ENCODE results near the gene KANK4. TPM values are rescaled to one million over a fixed set of nuclear protein-coding genes. Genes with fewer than 3 reads are reported as not detected.

Gene KANK4
- total and polyA plus RNA-seq, 2 of the 4 experiments (the other 2 are of a cell fraction) = not detected

DNA sequence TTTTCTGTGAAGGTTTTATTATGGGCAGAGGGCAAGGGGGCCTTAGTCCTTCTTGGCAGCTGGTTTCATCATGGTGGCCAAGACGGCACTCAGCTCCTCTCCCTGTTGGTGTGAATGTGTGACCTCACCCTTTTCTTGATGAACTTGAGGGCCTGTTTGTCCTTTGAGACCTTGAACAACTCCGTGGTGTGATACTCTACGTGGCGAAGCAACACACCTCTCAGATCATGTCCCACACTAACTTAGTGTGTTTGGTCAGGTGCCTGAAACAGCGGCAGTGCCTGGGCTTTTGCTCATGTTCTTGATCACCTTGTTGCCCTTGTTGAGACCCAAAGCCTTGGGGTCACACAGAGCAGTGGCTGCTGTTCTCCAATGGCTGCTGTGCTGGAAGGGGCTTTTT lies 111.1 kb downstream of the KANK4 start:
- Histone ChIP-seq H3K9ac (ENCODE audit: low read depth, low read length) (no peak overlapping the region), H4K5ac (ENCODE audit: low read depth, low read length) (no peak overlapping the region), H2AFZ (replicated peaks; ENCODE audit: low read length, poor library complexity) (no peak overlapping the region), H2BK15ac (ENCODE audit: low read depth, low read length) (no peak overlapping the region), H3K36me3 (ENCODE audit: control insufficient read depth, insufficient read depth, low read length) (no peaks in the 10 kb centered on the region), H3K18ac (ENCODE audit: low read depth, low read length) (no peak overlapping the region), H2AK9ac (replicated peaks; ENCODE audit: low read depth, low read length, poor library complexity) (no peak overlapping the region), H3K23ac (ENCODE audit: low read depth, low read length) (no peak overlapping the region), H2BK120ac (ENCODE audit: low read depth, low read length) (no peak overlapping the region), H4K8ac (ENCODE audit: low read depth in 2 of 2, low read length in 2 of 2) (no peak overlapping the region), H3K4ac (ENCODE audit: low read depth, low read length) (no peak overlapping the region), H2BK20ac (ENCODE audit: low read depth, low read length) (no peak overlapping the region), H3K56ac (ENCODE audit: extremely low read depth, insufficient read depth, low read length) (no peak overlapping the region), H3K14ac (replicated peaks; ENCODE audit: low read depth, low read length) (no peak overlapping the region), H3K4me2 (ENCODE audit: low read depth, low read length) (no peak overlapping the region), H4K20me1 (ENCODE audit: insufficient read depth, low read length) (no peaks in the 10 kb centered on the region), H3K27ac (ENCODE audit: insufficient read depth, low read length) (no peak overlapping the region), H3K9me3 (ENCODE audit: control insufficient read depth, insufficient read depth, low read length) (peaks cover 10% of the 10 kb centered on the region; the same call in 1 of the 2 replicates), H4K91ac (ENCODE audit: insufficient read depth, low read depth, low read length) (no peak overlapping the region), H3K4me3 (ENCODE audit: insufficient read depth, low read depth, low read length) (no peak overlapping the region), H3K79me1 (ENCODE audit: low read depth in 1 of 2, low read length in 2 of 2) (no peaks in the 10 kb centered on the region), H3K4me1 (ENCODE audit: control insufficient read depth, insufficient read depth, low read length) (no peaks in the 10 kb centered on the region), H3K9me1 (ENCODE audit: insufficient read depth, low read length) (no peaks in the 10 kb centered on the region), H3K27me3 (ENCODE audit: control insufficient read depth, insufficient read depth, low read length) (no peaks in the 10 kb centered on the region), H2BK5ac (ENCODE audit: low read depth, low read length, poor library complexity, severe bottlenecking) (no peak overlapping the region), H2AK5ac (ENCODE audit: low read depth, low read length) (no peak overlapping the region)
- intact Hi-C loops (cut with micrococcal nuclease) (no loop called here), in situ Hi-C loops (cut with MboI; ENCODE audit: low sequenced_read_pairs) (no loop called here), dilution Hi-C loops (cut with HindIII; ENCODE audit: low sequenced_read_pairs, unreplicated experiment) (no loop called here)
- WGBS, 2 experiments (ENCODE audit: extremely low coverage in 2 of 2, insufficient read length in 1 of 2) = no CpG with 5 or more reads among the region's 5 CpGs
- DNase-seq = no peak
- ChIA-PET CTCF (no interaction called here), POLR2A (ENCODE audit: unreplicated experiment) (no interaction called here)
- ATAC-seq (ENCODE audit: low read depth) = no peak
- no TSS peak for BruUV-seq (replicated peaks)
- TF ChIP-seq CHD1 (IDR thresholded peaks at IDR 0.05; ENCODE audit: low read depth, low read length) (no peak), POLR2A (IDR thresholded peaks at IDR 0.05; ENCODE audit: low read depth, low read length) (no peak), MXI1 (IDR thresholded peaks at IDR 0.05; ENCODE audit: borderline replicate concordance, low read depth, low read length) (no peak), RFX5 (IDR thresholded peaks at IDR 0.05; ENCODE audit: low read depth, low read length) (no peak), RCOR1 (IDR thresholded peaks at IDR 0.05; ENCODE audit: insufficient replicate concordance, low read length) (no peak), MAFK (IDR thresholded peaks at IDR 0.05; ENCODE audit: low read depth, low read length) (no peak), BHLHE40 (IDR thresholded peaks at IDR 0.05; ENCODE audit: low read depth, low read length) (no peak), CEBPB (IDR thresholded peaks at IDR 0.05; ENCODE audit: low read depth, low read length) (no peak), MAZ (IDR thresholded peaks at IDR 0.05; ENCODE audit: borderline replicate concordance, low read depth, low read length) (no peak), RAD21 (IDR thresholded peaks at IDR 0.05; ENCODE audit: low read length) (no peak)
- TF ChIP-seq, protein P1, sequence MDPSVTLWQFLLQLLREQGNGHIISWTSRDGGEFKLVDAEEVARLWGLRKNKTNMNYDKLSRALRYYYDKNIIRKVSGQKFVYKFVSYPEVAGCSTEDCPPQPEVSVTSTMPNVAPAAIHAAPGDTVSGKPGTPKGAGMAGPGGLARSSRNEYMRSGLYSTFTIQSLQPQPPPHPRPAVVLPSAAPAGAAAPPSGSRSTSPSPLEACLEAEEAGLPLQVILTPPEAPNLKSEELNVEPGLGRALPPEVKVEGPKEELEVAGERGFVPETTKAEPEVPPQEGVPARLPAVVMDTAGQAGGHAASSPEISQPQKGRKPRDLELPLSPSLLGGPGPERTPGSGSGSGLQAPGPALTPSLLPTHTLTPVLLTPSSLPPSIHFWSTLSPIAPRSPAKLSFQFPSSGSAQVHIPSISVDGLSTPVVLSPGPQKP (IDR thresholded peaks at IDR 0.05; ENCODE audit: borderline replicate concordance, low read depth, low read length) = no peak
- TF ChIP-seq, protein P2, sequence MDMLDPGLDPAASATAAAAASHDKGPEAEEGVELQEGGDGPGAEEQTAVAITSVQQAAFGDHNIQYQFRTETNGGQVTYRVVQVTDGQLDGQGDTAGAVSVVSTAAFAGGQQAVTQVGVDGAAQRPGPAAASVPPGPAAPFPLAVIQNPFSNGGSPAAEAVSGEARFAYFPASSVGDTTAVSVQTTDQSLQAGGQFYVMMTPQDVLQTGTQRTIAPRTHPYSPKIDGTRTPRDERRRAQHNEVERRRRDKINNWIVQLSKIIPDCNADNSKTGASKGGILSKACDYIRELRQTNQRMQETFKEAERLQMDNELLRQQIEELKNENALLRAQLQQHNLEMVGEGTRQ (IDR thresholded peaks at IDR 0.05; ENCODE audit: low read depth, low read length) = no peak
- TF ChIP-seq, protein P3, sequence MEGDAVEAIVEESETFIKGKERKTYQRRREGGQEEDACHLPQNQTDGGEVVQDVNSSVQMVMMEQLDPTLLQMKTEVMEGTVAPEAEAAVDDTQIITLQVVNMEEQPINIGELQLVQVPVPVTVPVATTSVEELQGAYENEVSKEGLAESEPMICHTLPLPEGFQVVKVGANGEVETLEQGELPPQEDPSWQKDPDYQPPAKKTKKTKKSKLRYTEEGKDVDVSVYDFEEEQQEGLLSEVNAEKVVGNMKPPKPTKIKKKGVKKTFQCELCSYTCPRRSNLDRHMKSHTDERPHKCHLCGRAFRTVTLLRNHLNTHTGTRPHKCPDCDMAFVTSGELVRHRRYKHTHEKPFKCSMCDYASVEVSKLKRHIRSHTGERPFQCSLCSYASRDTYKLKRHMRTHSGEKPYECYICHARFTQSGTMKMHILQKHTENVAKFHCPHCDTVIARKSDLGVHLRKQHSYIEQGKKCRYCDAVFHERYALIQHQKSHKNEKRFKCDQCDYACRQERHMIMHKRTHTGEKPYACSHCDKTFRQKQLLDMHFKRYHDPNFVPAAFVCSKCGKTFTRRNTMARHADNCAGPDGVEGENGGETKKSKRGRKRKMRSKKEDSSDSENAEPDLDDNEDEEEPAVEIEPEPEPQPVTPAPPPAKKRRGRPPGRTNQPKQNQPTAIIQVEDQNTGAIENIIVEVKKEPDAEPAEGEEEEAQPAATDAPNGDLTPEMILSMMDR (conservative IDR thresholded peaks at IDR 0.05; ENCODE audit: low read depth, low read length) = no peak

All from IMR-90 (cell line).